ENCODE measurements around the gene PJVK. TPM values are rescaled to one million over a fixed set of nuclear protein-coding genes. Genes with fewer than 3 reads are reported as not detected.

The PJVK gene
- polyA plus RNA-seq, 1 donor (not counting 4 experiments of a cell fraction or from before 2014, with no cell fraction given), result 3.5 TPM

DNA sequence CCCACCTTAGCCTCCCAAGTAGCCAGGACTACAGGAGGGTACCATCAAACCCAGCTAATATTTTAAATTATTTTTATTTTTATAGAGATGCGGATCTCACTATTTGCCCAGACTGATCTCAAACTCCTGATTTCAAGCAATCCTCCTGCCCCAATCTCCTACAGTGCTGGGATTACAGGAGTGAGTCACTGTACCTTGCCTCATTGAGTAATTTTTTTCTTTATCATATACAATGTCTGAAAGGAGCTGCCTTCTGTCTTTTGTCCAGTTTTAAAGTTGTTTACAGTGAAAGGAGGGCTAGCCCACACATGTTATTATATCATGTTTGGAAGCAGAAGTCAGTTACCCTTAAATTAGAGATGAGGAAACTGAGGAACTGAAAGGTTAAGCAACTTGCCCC, 32.8 kb upstream of the PJVK start:
- Histone ChIP-seq H2AFZ (ENCODE audit: control insufficient read depth, low read length) (peak overlapping the region; percentile 65), H3K9me3 (ENCODE audit: control insufficient read depth, low read depth, low read length) (no peaks in the 10 kb centered on the region), H3K27ac (ENCODE audit: control insufficient read depth, insufficient read depth, low read length) (peak overlapping the region; percentile 62), H3K9me1 (ENCODE audit: control insufficient read depth, extremely low read depth, insufficient read depth, low read length) (no peaks in the 10 kb centered on the region), H3K4me1 (ENCODE audit: control insufficient read depth, extremely low read depth, insufficient read depth, low read length) (peaks cover 41% of the 10 kb centered on the region), H3K36me3 (ENCODE audit: control insufficient read depth in 2 of 2, extremely low read depth in 1 of 2, insufficient read depth in 2 of 2, low read length in 2 of 2) (peaks cover 0 to 6% of the 10 kb centered on the region in 2 experiments), H4K20me1 (ENCODE audit: control insufficient read depth, extremely low read depth, insufficient read depth, low read length) (no peaks in the 10 kb centered on the region), H3K4me2 (ENCODE audit: control insufficient read depth, extremely low read depth, insufficient read depth, low read depth, low read length) (peak overlapping the region; percentile 58), H3K9ac (ENCODE audit: control insufficient read depth, extremely low read depth, insufficient read depth, low read length) (no peak overlapping the region), H3K27me3 (ENCODE audit: control insufficient read depth, extremely low read depth, insufficient read depth, low read length) (no peaks in the 10 kb centered on the region), H3K4me3 (ENCODE audit: control insufficient read depth in 2 of 3, extremely low read depth in 1 of 3, insufficient read depth in 2 of 3, low read depth in 1 of 3, low read length in 3 of 3) (peak overlapping the region in 1 of 3 experiments; percentile 9), H3K79me2 (ENCODE audit: control insufficient read depth, insufficient read depth, low read length) (peaks cover 9% of the 10 kb centered on the region)
- no peak for TF ChIP-seq EZH2 (IDR thresholded peaks at IDR 0.05; ENCODE audit: low read length)
- TF ChIP-seq, protein P1, sequence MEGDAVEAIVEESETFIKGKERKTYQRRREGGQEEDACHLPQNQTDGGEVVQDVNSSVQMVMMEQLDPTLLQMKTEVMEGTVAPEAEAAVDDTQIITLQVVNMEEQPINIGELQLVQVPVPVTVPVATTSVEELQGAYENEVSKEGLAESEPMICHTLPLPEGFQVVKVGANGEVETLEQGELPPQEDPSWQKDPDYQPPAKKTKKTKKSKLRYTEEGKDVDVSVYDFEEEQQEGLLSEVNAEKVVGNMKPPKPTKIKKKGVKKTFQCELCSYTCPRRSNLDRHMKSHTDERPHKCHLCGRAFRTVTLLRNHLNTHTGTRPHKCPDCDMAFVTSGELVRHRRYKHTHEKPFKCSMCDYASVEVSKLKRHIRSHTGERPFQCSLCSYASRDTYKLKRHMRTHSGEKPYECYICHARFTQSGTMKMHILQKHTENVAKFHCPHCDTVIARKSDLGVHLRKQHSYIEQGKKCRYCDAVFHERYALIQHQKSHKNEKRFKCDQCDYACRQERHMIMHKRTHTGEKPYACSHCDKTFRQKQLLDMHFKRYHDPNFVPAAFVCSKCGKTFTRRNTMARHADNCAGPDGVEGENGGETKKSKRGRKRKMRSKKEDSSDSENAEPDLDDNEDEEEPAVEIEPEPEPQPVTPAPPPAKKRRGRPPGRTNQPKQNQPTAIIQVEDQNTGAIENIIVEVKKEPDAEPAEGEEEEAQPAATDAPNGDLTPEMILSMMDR (optimal IDR thresholded peaks at IDR 0.05 in 1 of 3, IDR thresholded peaks at IDR 0.05 in 1 of 3, conservative IDR thresholded peaks at IDR 0.05 in 1 of 3; ENCODE audit: extremely low read depth in 1 of 3, insufficient read depth in 2 of 3, low read length in 3 of 3), result no peak
- FAIRE-seq (no peak), DNase-seq (ENCODE audit: low read depth, low spot score) (no peak)
- dilution Hi-C loops (cut with MboI; ENCODE audit: extremely low pct_ligation_motif_present, low sequenced_read_pairs), result no loop called here

- Histone ChIP-seq H3K27me3 (ENCODE audit: control insufficient read depth, extremely low read depth, insufficient read depth, low read length) (no peaks in the 10 kb centered on the region), H3K27ac (ENCODE audit: control insufficient read depth, insufficient read depth, low read length) (peak overlapping the region; percentile 62), H4K20me1 (ENCODE audit: control insufficient read depth, extremely low read depth, insufficient read depth, low read length) (no peaks in the 10 kb centered on the region), H3K9me3 (ENCODE audit: control insufficient read depth, low read depth, low read length) (no peaks in the 10 kb centered on the region), H3K9me1 (ENCODE audit: control insufficient read depth, extremely low read depth, insufficient read depth, low read length) (no peaks in the 10 kb centered on the region), H3K4me2 (ENCODE audit: control insufficient read depth, extremely low read depth, insufficient read depth, low read depth, low read length) (no peak overlapping the region), H2AFZ (ENCODE audit: control insufficient read depth, low read length) (no peak overlapping the region), H3K4me1 (ENCODE audit: control insufficient read depth, extremely low read depth, insufficient read depth, low read length) (peaks cover 41% of the 10 kb centered on the region), H3K9ac (ENCODE audit: control insufficient read depth, extremely low read depth, insufficient read depth, low read length) (no peak overlapping the region), H3K79me2 (ENCODE audit: control insufficient read depth, insufficient read depth, low read length) (peaks cover 9% of the 10 kb centered on the region), H3K36me3 (ENCODE audit: control insufficient read depth in 2 of 2, extremely low read depth in 1 of 2, insufficient read depth in 2 of 2, low read length in 2 of 2) (peaks cover 0 to 6% of the 10 kb centered on the region in 2 experiments), H3K4me3 (ENCODE audit: control insufficient read depth in 2 of 3, extremely low read depth in 1 of 3, insufficient read depth in 2 of 3, low read depth in 1 of 3, low read length in 3 of 3) (no peak overlapping the region)
- DNase-seq (ENCODE audit: low read depth, low spot score) (no peak), FAIRE-seq (no peak)
- TF ChIP-seq EZH2 (IDR thresholded peaks at IDR 0.05; ENCODE audit: low read length), result no peak
- TF ChIP-seq, protein P1 (optimal IDR thresholded peaks at IDR 0.05 in 1 of 3, IDR thresholded peaks at IDR 0.05 in 1 of 3, conservative IDR thresholded peaks at IDR 0.05 in 1 of 3; ENCODE audit: extremely low read depth in 1 of 3, insufficient read depth in 2 of 3, low read length in 3 of 3), result peak in 1 of 3 experiments; percentile 19
- dilution Hi-C loops (cut with MboI; ENCODE audit: extremely low pct_ligation_motif_present, low sequenced_read_pairs), result no loop called here
Measured at GRCh38 chr2:178419123-178419522, 32.1 kb upstream of the PJVK start.

Measured in keratinocyte (primary cell).